ENCODE results near the gene EEFSEC. TPM values are rescaled to one million over a fixed set of nuclear protein-coding genes. Genes with fewer than 3 reads are reported as not detected.

EEFSEC gene
- total and polyA plus RNA-seq, 2 of the 8 experiments (the other 6 are each of a cell fraction or from before 2014, with no cell fraction given): 13.1 to 19.8 TPM

DNA sequence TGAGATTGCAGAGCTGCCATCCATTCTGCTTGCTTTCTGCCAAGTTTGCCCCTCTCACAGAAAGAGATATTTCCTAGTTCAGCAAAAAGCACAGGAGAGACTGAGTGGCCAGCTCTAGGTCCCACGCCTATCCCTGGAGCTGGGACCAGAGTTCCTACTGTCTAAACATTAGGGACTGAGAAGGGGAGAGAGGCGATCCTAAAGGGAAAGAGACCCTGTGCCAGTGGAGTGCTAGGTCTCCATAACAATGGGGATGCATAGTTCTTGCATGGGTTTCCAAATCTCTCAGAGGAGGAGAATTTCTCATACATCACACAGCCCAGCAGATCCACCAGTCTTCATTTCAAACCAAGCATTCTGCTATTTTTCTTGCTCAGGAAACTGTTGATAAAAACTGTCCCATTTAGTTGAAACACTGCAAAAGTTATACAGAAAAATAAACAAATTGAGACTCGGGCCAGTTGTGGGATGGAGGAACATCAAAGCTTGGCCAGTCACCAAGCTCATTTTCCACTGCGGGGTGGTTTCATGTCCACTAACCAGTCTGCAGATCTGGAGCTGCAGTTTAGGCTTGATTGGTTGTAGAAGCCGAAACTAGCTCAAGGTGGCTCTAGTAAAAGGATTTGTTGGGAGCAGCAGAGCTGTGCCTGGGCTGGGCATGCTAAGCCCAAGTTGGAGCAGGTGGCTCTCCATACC lies 62.7 kb downstream of the EEFSEC start:
- WGBS, 2 experiments (ENCODE audit: extremely low coverage in 1 of 2, insufficient coverage in 1 of 2, insufficient read length in 1 of 2, insufficient replicate concordance in 2 of 2, low coverage in 1 of 2, low lambda C conversion rate in 2 of 2, missing lambda C conversion rate in 1 of 2): 67% methylated on average over 5 of the region's 5 CpGs; no CpG with 5 or more reads in 1 of the 2 experiments
- no peak overlapping the region for H2AFZ ChIP-seq (ENCODE audit: low read length)
- H3K27me3 ChIP-seq (replicated peaks in 1 of 4; ENCODE audit: control insufficient read depth in 3 of 4, extremely low read depth in 1 of 4, insufficient read depth in 3 of 4, low read length in 3 of 4): no peaks in the 10 kb centered on the region; a peak in 1 of 7 replicates
- no peak overlapping the region for H3K14ac ChIP-seq (ENCODE audit: insufficient read length)
- H3K23ac ChIP-seq (ENCODE audit: insufficient read length): no peak overlapping the region
- no peak overlapping the region for H3K4me3 ChIP-seq (ENCODE audit: extremely low read depth in 1 of 4, insufficient read depth in 2 of 4, low read depth in 3 of 4, low read length in 4 of 4)
- H3K4me1 ChIP-seq (replicated peaks in 1 of 4; ENCODE audit: control insufficient read depth in 3 of 4, insufficient read depth in 4 of 4, low read length in 3 of 4): peaks cover 2 to 5% (median 4%) of the 10 kb centered on the region in 4 experiments; a peak in 3 of 7 replicates
- H4K20me1 ChIP-seq (replicated peaks in 1 of 2; ENCODE audit: control insufficient read depth in 1 of 2, insufficient read depth in 2 of 2, low read length in 2 of 2): peaks cover 0 to 2% of the 10 kb centered on the region in 2 experiments
- no peak overlapping the region for H2BK120ac ChIP-seq (replicated peaks; ENCODE audit: low read depth, low read length)
- H3K18ac ChIP-seq (ENCODE audit: extremely low read depth, low read length): no peak overlapping the region
- H3K9ac ChIP-seq (replicated peaks in 1 of 4; ENCODE audit: extremely low read depth in 1 of 4, low read depth in 3 of 4, low read length in 3 of 4): no peak overlapping the region
- no peak overlapping the region for H3K4ac ChIP-seq (replicated peaks; ENCODE audit: insufficient read length, low read depth, low read length)
- H2AK5ac ChIP-seq (ENCODE audit: low read depth, low read length): no peak overlapping the region
- TF ChIP-seq SIRT6 (IDR thresholded peaks at IDR 0.05; ENCODE audit: low read length) (no peak), GABPA (IDR thresholded peaks at IDR 0.05; ENCODE audit: borderline replicate concordance, insufficient read depth, low read length) (no peak), RFX5 (IDR thresholded peaks at IDR 0.05; ENCODE audit: borderline replicate concordance, low read depth, low read length) (no peak), CHD2 (IDR thresholded peaks at IDR 0.05; ENCODE audit: low read length) (no peak), SUZ12 (IDR thresholded peaks at IDR 0.05; ENCODE audit: low read length) (no peak)
- TF ChIP-seq, protein P1, sequence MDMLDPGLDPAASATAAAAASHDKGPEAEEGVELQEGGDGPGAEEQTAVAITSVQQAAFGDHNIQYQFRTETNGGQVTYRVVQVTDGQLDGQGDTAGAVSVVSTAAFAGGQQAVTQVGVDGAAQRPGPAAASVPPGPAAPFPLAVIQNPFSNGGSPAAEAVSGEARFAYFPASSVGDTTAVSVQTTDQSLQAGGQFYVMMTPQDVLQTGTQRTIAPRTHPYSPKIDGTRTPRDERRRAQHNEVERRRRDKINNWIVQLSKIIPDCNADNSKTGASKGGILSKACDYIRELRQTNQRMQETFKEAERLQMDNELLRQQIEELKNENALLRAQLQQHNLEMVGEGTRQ (IDR thresholded peaks at IDR 0.05; ENCODE audit: low read length): no peak
- no peak overlapping the region for H3K4me2 ChIP-seq (ENCODE audit: insufficient read depth in 1 of 2, low read depth in 2 of 2, low read length in 2 of 2)
- POLR2A ChIA-PET (ENCODE audit: partially characterized antibody): no interaction called here
- H3K79me2 ChIP-seq (ENCODE audit: control insufficient read depth in 1 of 2, insufficient read depth in 2 of 2, low read length in 2 of 2): no peaks in the 10 kb centered on the region; a peak in 1 of 4 replicates
- H4K8ac ChIP-seq (ENCODE audit: extremely low read depth, insufficient read depth, low read length): no peak overlapping the region; the same call in 1 of the 2 replicates
- FAIRE-seq (no peak), DNase-seq (ENCODE audit: low read depth in 1 of 2, low spot score in 2 of 2) (no peak)
- H3K56ac ChIP-seq (replicated peaks; ENCODE audit: insufficient read length, low read depth, low read length): no peak overlapping the region
- no peak overlapping the region for H2BK15ac ChIP-seq (ENCODE audit: low read length)
- H4K5ac ChIP-seq (ENCODE audit: insufficient read length, low read depth, low read length): no peak overlapping the region
- no peak overlapping the region for H2BK20ac ChIP-seq (ENCODE audit: low read length)
- H2BK5ac ChIP-seq (ENCODE audit: low read depth, low read length): no peak overlapping the region
- CTCF ChIA-PET (ENCODE audit: partially characterized antibody): interaction anchor here (0.5 to 6.2 kb wide), 6 partner anchors 10 to 386 kb away, joined by 3 to 30 read pairs (median 4); no protein-coding TSS in a partner anchor
- H4K91ac ChIP-seq (replicated peaks; ENCODE audit: insufficient read length, low read length): no peak overlapping the region
- no peaks in the 10 kb centered on the region for H3K36me3 ChIP-seq (ENCODE audit: control insufficient read depth in 2 of 4, insufficient read depth in 4 of 4, low read length in 3 of 4)
- H2BK12ac ChIP-seq (ENCODE audit: low read depth, low read length): no peak overlapping the region; the same call in 1 of the 2 replicates
- H3K9me3 ChIP-seq (ENCODE audit: insufficient read depth in 2 of 2, low read depth in 1 of 2, low read length in 1 of 2): no peaks in the 10 kb centered on the region
- H3K79me1 ChIP-seq (ENCODE audit: low read depth, low read length): no peaks in the 10 kb centered on the region
- H3K27ac ChIP-seq (ENCODE audit: low read depth, low read length): no peak overlapping the region
- H3K23me2 ChIP-seq (ENCODE audit: low read depth, low read length): no peaks in the 10 kb centered on the region; the same call in 1 of the 2 replicates
